Stimulated activated CD8-positive, alpha-beta memory T cell treated with anti-CD3 and anti-CD28 coated beads, Interleukin-4, amount 100 ng/mL, for 1 hour (primary cell): Measurements from ENCODE around the gene ADAM8.

Source experiments
- DNase-seq, 2 donors: peaks; one replicate each; pipeline ENCODE4 v3.0.0-alpha.2; 2020; ENCODE audit warnings: low read depth in 2 of 2, low spot score in 1 of 2

Gene ADAM8

GRCh38 chr10:133309100-133309719 lies 32.5 kb upstream of the ADAM8 start:
- peak; percentile 86 to 93 for DNase-seq

- DNase-seq = peak; percentile 78 to 81
Measured at GRCh38 chr10:133308421-133309099, 31.9 kb upstream of the ADAM8 start, which contains the start of the genes TUBGCP2 and ZNF511. Gene TUBGCP2 (minus strand): TSS chr10:133308872. CDS start chr10:133302941, 5,931 bp downstream. Gene ZNF511 (plus strand): TSS chr10:133308914. CDS start chr10:133308944, 30 bp downstream.

GRCh38 chr10:133307776-133308420 lies 31.2 kb upstream of the ADAM8 start:
- peak; percentile 55 to 75 for DNase-seq

- no peak for DNase-seq
Measured at GRCh38 chr10:133306941-133307379, 30.3 kb upstream of the ADAM8 start.

GRCh38 chr10:133306097-133306476 lies 29.4 kb upstream of the ADAM8 start:
- DNase-seq = no peak

- no peak for DNase-seq
Measured at GRCh38 chr10:133303206-133303605, 26.5 kb upstream of the ADAM8 start.

- no peak for DNase-seq
Measured at GRCh38 chr10:133302230-133302629, 25.6 kb upstream of the ADAM8 start.

- DNase-seq = no peak
Measured at GRCh38 chr10:133299738-133300137, 23.1 kb upstream of the ADAM8 start.

GRCh38 chr10:133299224-133299623 lies 22.6 kb upstream of the ADAM8 start:
- no peak for DNase-seq

- DNase-seq = no peak
Measured at GRCh38 chr10:133298466-133298865, 21.8 kb upstream of the ADAM8 start.

GRCh38 chr10:133297504-133297903 lies 20.8 kb upstream of the ADAM8 start:
- no peak for DNase-seq

GRCh38 chr10:133295426-133296320 lies 19.0 kb upstream of the ADAM8 start:
- no peak for DNase-seq

GRCh38 chr10:133294189-133294588 lies 17.5 kb upstream of the ADAM8 start:
- DNase-seq = no peak

- DNase-seq = no peak
Measured at GRCh38 chr10:133293810-133294119, 17.1 kb upstream of the ADAM8 start.

- DNase-seq = no peak
Measured at GRCh38 chr10:133292919-133293809, 16.5 kb upstream of the ADAM8 start.

- no peak for DNase-seq
Measured at GRCh38 chr10:133289761-133290160, 13.1 kb upstream of the ADAM8 start.

- DNase-seq = no peak
Measured at GRCh38 chr10:133287832-133288500, 11.3 kb upstream of the ADAM8 start.

GRCh38 chr10:133286366-133286765 lies 9.7 kb upstream of the ADAM8 start:
- no peak for DNase-seq

- no peak for DNase-seq
Measured at GRCh38 chr10:133285217-133285616, 8.5 kb upstream of the ADAM8 start.

GRCh38 chr10:133283931-133284330 lies 7.3 kb upstream of the ADAM8 start:
- no peak for DNase-seq
